SK-N-SH (cell line): ENCODE data around the gene LRRC17. TPM values are rescaled to one million over a fixed set of nuclear protein-coding genes. Genes with fewer than 3 reads are reported as not detected.
A peak's percentile ranks its signal among the peaks of the same experiment; 100 is the strongest.

Experiments
- CTCF ChIA-PET: fragments of 300-600, 350-600 bp; formaldehyde crosslinking; extraction: SDS; loops from one replicate; lab custom pipeline; 2021; lab: Yijun Ruan, JAX
- POLR2A ChIA-PET: fragments of 350-600 bp; sonication (Branson Sonifier 250); formaldehyde crosslinking; extraction: SDS; loops from one replicate; lab custom pipeline; 2020; ENCODE audit warnings: antibody characterized with exemption, inconsistent platforms; lab: Yijun Ruan, JAX
- DNase-seq: peaks from one replicate; pipeline ENCODE4 v3.0.0; 2012
- H2AFZ ChIP-seq: fragments of 200-600 bp; sonication (generic); 2 replicates; pipeline ENCODE4 v1.8.1; 2016; ENCODE audit warnings: antibody characterized with exemption, mild to moderate bottlenecking, low read depth
- H3F3A ChIP-seq: fragments of 200-600 bp; sonication (generic); replicated peaks from 2 replicates; pipeline ENCODE3; 2016; ENCODE audit warnings: antibody characterized with exemption, mild to moderate bottlenecking; ENCODE audit not compliant: insufficient read depth
- H3K27ac ChIP-seq, 2 experiments: fragments of 200-500 bp in 1 of 2; fragments of 200-600 bp in 1 of 2; sonication (Bioruptor generic) in 1 of 2; sonication (generic), shearing (Covaris generic) in 1 of 2; 2 replicates each; pipeline versions ENCODE4 v1.5.1 to v1.6.1; 2014 to 2016; ENCODE audit warnings: low read depth in 2 of 2, inconsistent platforms in 1 of 2, low read length in 1 of 2, mild to moderate bottlenecking in 1 of 2, mixed read lengths in 1 of 2
- H3K27me3 ChIP-seq: fragments of 200-600 bp; sonication (generic), shearing (Covaris generic); 2 replicates; pipeline ENCODE4 v1.6.1; 2016; ENCODE audit warnings: mixed run types; ENCODE audit not compliant: insufficient read depth
- H3K36me3 ChIP-seq, 2 experiments: fragments of 200-500 bp in 1 of 2; fragments of 200-600 bp in 1 of 2; sonication (Bioruptor generic) in 1 of 2; sonication (generic) in 1 of 2; replicated peaks in 1 of 2; 2 replicates each; pipeline versions ENCODE3 to v1.5.1; 2014 to 2016; ENCODE audit warnings: low read length in 1 of 2, mild to moderate bottlenecking in 1 of 2; ENCODE audit not compliant: insufficient read depth in 2 of 2, control insufficient read depth in 1 of 2
- H3K4me1 ChIP-seq, 2 experiments: fragments of 200-500 bp in 1 of 2; fragments of 200-600 bp in 1 of 2; sonication (Bioruptor generic) in 1 of 2; sonication (generic), shearing (Covaris generic) in 1 of 2; 2 replicates each; pipeline versions ENCODE4 v1.5.1 to v1.6.1; 2014 to 2016; ENCODE audit warnings: low read depth in 1 of 2, low read length in 1 of 2, mixed run types in 1 of 2; ENCODE audit not compliant: insufficient read depth in 2 of 2, control insufficient read depth in 1 of 2
- H3K4me2 ChIP-seq: fragments of 200-600 bp; sonication (generic), shearing (Covaris generic); 2 replicates; pipeline ENCODE4 v1.6.1; 2017; ENCODE audit warnings: mixed run types
- H3K4me3 ChIP-seq, 2 experiments: fragments of 200-500 bp in 1 of 2; fragments of 200-600 bp in 1 of 2; sonication (Bioruptor generic) in 1 of 2; sonication (generic), shearing (Covaris generic) in 1 of 2; 2 replicates each; pipeline versions ENCODE4 v1.5.1 to v1.8.1; 2014 to 2016; ENCODE audit warnings: low read depth in 2 of 2, inconsistent platforms in 1 of 2, low read length in 1 of 2, mild to moderate bottlenecking in 1 of 2, mixed read lengths in 1 of 2, moderate library complexity in 1 of 2
- H3K79me2 ChIP-seq: fragments of 200-600 bp; sonication (generic); 2 replicates; pipeline ENCODE4 v1.8.1; 2017; ENCODE audit warnings: mild to moderate bottlenecking; ENCODE audit not compliant: insufficient read depth
- H3K9ac ChIP-seq: fragments of 200-600 bp; sonication (generic); 2 replicates; pipeline ENCODE4 v1.6.1; 2017; ENCODE audit warnings: mixed run types
- H3K9me2 ChIP-seq: fragments of 200-600 bp; sonication (generic); 2 replicates; pipeline ENCODE4 v1.6.1; 2017; ENCODE audit warnings: mixed run types
- H3K9me3 ChIP-seq: fragments of 200-600 bp; sonication (generic); 2 replicates; pipeline ENCODE4 v1.6.1; 2017; ENCODE audit warnings: mixed run types, mild to moderate bottlenecking, moderate library complexity
- H4K20me1 ChIP-seq: fragments of 200-600 bp; sonication (generic); 2 replicates; pipeline ENCODE4 v1.6.1; 2017; ENCODE audit warnings: mild to moderate bottlenecking, mixed run types; ENCODE audit not compliant: insufficient read depth
- CHD2 ChIP-seq: fragments of 150-350 bp; IDR thresholded peaks from 2 replicates; pipeline ENCODE4 v1.6.1; 2018; ENCODE audit warnings: low read length; ENCODE audit not compliant: partially characterized antibody
- ELF1 ChIP-seq: IDR thresholded peaks from 2 replicates; pipeline ENCODE4 v1.4.0; 2012
- EZH2phosphoT487 ChIP-seq: fragments of 200-600 bp; sonication (generic); IDR thresholded peaks from 2 replicates; pipeline ENCODE4 v1.6.1; 2017; ENCODE audit warnings: low read depth, mixed run types, mild to moderate bottlenecking, antibody characterized with exemption, moderate library complexity, borderline replicate concordance
- FOSL2 ChIP-seq: IDR thresholded peaks from 2 replicates; pipeline ENCODE4 v1.4.0; 2012; ENCODE audit warnings: low read depth, mild to moderate bottlenecking, moderate library complexity, borderline replicate concordance
- FOXJ3 ChIP-seq: sonication (generic); formaldehyde crosslinking; IDR thresholded peaks from 2 replicates; pipeline ENCODE4 v1.5.1; 2020; ENCODE audit warnings: mild to moderate bottlenecking, missing genetic modification reagents
- FOXM1 ChIP-seq: IDR thresholded peaks from 2 replicates; pipeline ENCODE4 v1.4.0; 2012; ENCODE audit warnings: low read depth, mild to moderate bottlenecking
- IRF3 ChIP-seq: fragments of 150-350 bp; IDR thresholded peaks from 2 replicates; pipeline ENCODE4 v1.6.1; 2016; ENCODE audit warnings: mild to moderate bottlenecking, low read depth, low read length
- PBX3 ChIP-seq: IDR thresholded peaks from 2 replicates; pipeline ENCODE4; 2012
- RAD21 ChIP-seq: IDR thresholded peaks from 2 replicates; pipeline ENCODE4 v1.6.1; 2012; ENCODE audit warnings: mild to moderate bottlenecking, low read length
- RCOR1 ChIP-seq: fragments of 150-350 bp; IDR thresholded peaks from 2 replicates; pipeline ENCODE4 v1.6.1; 2017; ENCODE audit warnings: antibody characterized with exemption, low read length
- REST ChIP-seq: IDR thresholded peaks from 2 replicates; pipeline ENCODE4 v1.6.1; 2012; ENCODE audit warnings: mild to moderate bottlenecking, low read depth, low read length, moderate library complexity
- RFX5 ChIP-seq: IDR thresholded peaks from 2 replicates; pipeline ENCODE4 v1.6.1; 2012; ENCODE audit warnings: mild to moderate bottlenecking, improper control_type of control experiment, low read length
- RXRA ChIP-seq: IDR thresholded peaks from 2 replicates; pipeline ENCODE4 v1.4.0; 2012; ENCODE audit warnings: low read depth, mild to moderate bottlenecking, borderline replicate concordance
- SIN3A ChIP-seq: IDR thresholded peaks from 2 replicates; pipeline ENCODE4 v1.6.1; 2012; ENCODE audit warnings: low read depth, mild to moderate bottlenecking, low read length, moderate library complexity, borderline replicate concordance
- SMC3 ChIP-seq: IDR thresholded peaks from 2 replicates; pipeline ENCODE4 v1.6.1; 2012; ENCODE audit warnings: low read depth, low read length, improper control_type of control experiment
- TEAD4 ChIP-seq: IDR thresholded peaks from 2 replicates; pipeline ENCODE4 v1.4.0; 2012; ENCODE audit warnings: mild to moderate bottlenecking, borderline replicate concordance; ENCODE audit not compliant: insufficient read depth
- USF1 ChIP-seq: IDR thresholded peaks from 2 replicates; pipeline ENCODE4 v1.4.0; 2012; ENCODE audit warnings: low read depth, borderline replicate concordance
- USF2 ChIP-seq: fragments of 150-350 bp; IDR thresholded peaks from 2 replicates; pipeline ENCODE4 v1.6.1; 2017; ENCODE audit warnings: antibody characterized with exemption, low read length, low read depth, borderline replicate concordance
- YY1 ChIP-seq: IDR thresholded peaks from 2 replicates; pipeline ENCODE4 v1.4.0; 2012; ENCODE audit warnings: low read depth, mild to moderate bottlenecking
- ZBTB33 ChIP-seq: IDR thresholded peaks from 2 replicates; pipeline ENCODE4 v1.4.0; 2012; ENCODE audit warnings: low read depth, borderline replicate concordance
- WGBS: methylation state at CpG from one replicate; pipeline ENCODE4 v1.1.6; 2017; ENCODE audit warnings: low lambda C conversion rate; 5-methylcytosine and 5-hydroxymethylcytosine counted together
- polyA plus RNA-seq, 3 experiments: library from polyadenylated mRNA; depleted of rRNA; stranded (reverse); fragments of >200 nt; gene quantifications; 2 replicates each; pipeline ENCODE4 v1.2.3, GENCODE V29; 2012

The LRRC17 gene
- polyA plus RNA-seq, 1 of the 3 experiments (the other 2 are of a cell fraction): 101 TPM

GRCh38 chr7:102890971-102891692 is 21.7 kb upstream of the LRRC17 start:
- DNase-seq: no peak
- H3K9me2 ChIP-seq: no peaks in the 10 kb centered on the region
- H3K36me3 ChIP-seq: no peaks in the 10 kb centered on the region
- POLR2A ChIA-PET: no interaction called here
- no peaks in the 10 kb centered on the region for H3K79me2 ChIP-seq
- peak overlapping the region; percentile 79 to 98; a peak in 3 of 4 replicates for H3K27ac ChIP-seq
- peaks cover 42% of the 10 kb centered on the region for H3F3A ChIP-seq
- H3K27me3 ChIP-seq: no peaks in the 10 kb centered on the region
- H3K4me2 ChIP-seq: peak overlapping the region; percentile 39; the same call in 1 of the 2 replicates
- CTCF ChIA-PET: no interaction called here
- peak overlapping the region; percentile 50; the same call in 1 of the 2 replicates for H3K9ac ChIP-seq
- no peak overlapping the region for H3K4me3 ChIP-seq
- peaks cover 3 to 36% of the 10 kb centered on the region in 2 experiments for H3K4me1 ChIP-seq
- TF ChIP-seq IRF3: no peak
- no peak for TF ChIP-seq RXRA
- no peak for TF ChIP-seq FOXM1
- no peak for TF ChIP-seq CHD2
- TF ChIP-seq EZH2phosphoT487: no peak
- TF ChIP-seq ZBTB33: no peak
- no peak for TF ChIP-seq FOSL2
- TF ChIP-seq USF2: no peak
- no peak for TF ChIP-seq USF1
- no peak for TF ChIP-seq PBX3
- TF ChIP-seq REST: no peak
- no peak for TF ChIP-seq RCOR1
- TF ChIP-seq RAD21: no peak
- TF ChIP-seq TEAD4: no peak
- no peak for TF ChIP-seq RFX5
- no peak for TF ChIP-seq SIN3A
- no peak for TF ChIP-seq YY1
- no peak for TF ChIP-seq ELF1
- TF ChIP-seq SMC3: no peak
- no peak for TF ChIP-seq FOXJ3 (CRISPR knock-in tag)
- no peak overlapping the region for H2AFZ ChIP-seq
- no peaks in the 10 kb centered on the region for H4K20me1 ChIP-seq
- no peaks in the 10 kb centered on the region for H3K9me3 ChIP-seq
- 74% methylated on average over 5 of the region's 5 CpGs for WGBS
